Nephron (organoid): ENCODE data around the gene GSTA4.
"Not testable (repeated sequence)": the region's sequence is repeated elsewhere in the genome, so short reads cannot be mapped to it uniquely, and the experiment has no call there.

Experiments
- H3K27ac Mint-ChIP-seq, 3 experiments: 2 replicates each; pipeline ENCODE4 v1.8.0; 2020; ENCODE audit warnings: mixed read lengths in 3 of 3, mild to moderate bottlenecking in 2 of 3, moderate library complexity in 1 of 3
- H3K27me3 Mint-ChIP-seq: 2 replicates; pipeline ENCODE4 v1.8.0; 2021; ENCODE audit warnings: low read depth, mild to moderate bottlenecking, moderate library complexity, mixed read lengths
- H3K36me3 Mint-ChIP-seq: 2 replicates; pipeline ENCODE4 v1.8.0; 2020; ENCODE audit warnings: low read depth, mixed read lengths
- H3K4me1 Mint-ChIP-seq: 2 replicates; pipeline ENCODE4 v1.8.0; 2020; ENCODE audit warnings: mixed read lengths
- H3K4me3 Mint-ChIP-seq, 3 experiments: 2 replicates each; pipeline ENCODE4 v1.8.0; 2020; ENCODE audit warnings: mild to moderate bottlenecking in 3 of 3, mixed read lengths in 3 of 3, moderate library complexity in 2 of 3
- H3K9me3 Mint-ChIP-seq: 2 replicates; pipeline ENCODE4 v1.8.0; 2020; ENCODE audit warnings: mixed read lengths
- CTCF ChIP-seq, 3 experiments: fragments of 200-600 bp; sonication (generic); IDR thresholded peaks; one replicate each; pipeline ENCODE4 v1.5.0; 2021; ENCODE audit warnings: antibody characterized with exemption in 3 of 3; ENCODE audit not compliant: unreplicated experiment in 3 of 3

Gene GSTA4

GRCh38 chr6:52969359-52969758 is 25.7 kb downstream of the GSTA4 start:
- TF ChIP-seq CTCF (IDR thresholded peaks at IDR 0.05; ENCODE audit: unreplicated experiment in 3 of 3) = no peak
- Mint-ChIP-seq H3K4me1 (no peaks in the 10 kb centered on the region), H3K36me3 (no peaks in the 10 kb centered on the region)

GRCh38 chr6:52966101-52966500 is 29.0 kb downstream of the GSTA4 start:
- Mint-ChIP-seq H3K27ac (no peak overlapping the region), H3K4me1 (no peaks in the 10 kb centered on the region), H3K27me3 (peaks cover 4% of the 10 kb centered on the region), H3K4me3 (no peak overlapping the region), H3K9me3 (no peaks in the 10 kb centered on the region), H3K36me3 (no peaks in the 10 kb centered on the region)
- TF ChIP-seq CTCF (IDR thresholded peaks at IDR 0.05; ENCODE audit: unreplicated experiment in 3 of 3) = no peak

More at GRCh38 chr6:52969359-52969758, 25.7 kb downstream of the GSTA4 start:
- H3K27ac Mint-ChIP-seq = no peak overlapping the region
- no peaks in the 10 kb centered on the region for H3K27me3 Mint-ChIP-seq
- no peaks in the 10 kb centered on the region for H3K9me3 Mint-ChIP-seq
- H3K4me3 Mint-ChIP-seq = no peak overlapping the region

GRCh38 chr6:52965380-52965779 is 29.7 kb downstream of the GSTA4 start:
- H3K4me1 Mint-ChIP-seq = no peaks in the 10 kb centered on the region
- no peak overlapping the region for H3K27ac Mint-ChIP-seq
- TF ChIP-seq CTCF (IDR thresholded peaks at IDR 0.05; ENCODE audit: unreplicated experiment in 3 of 3) = no peak
- no peaks in the 10 kb centered on the region for H3K36me3 Mint-ChIP-seq
- no peaks in the 10 kb centered on the region for H3K9me3 Mint-ChIP-seq
- no peak overlapping the region for H3K4me3 Mint-ChIP-seq
- peaks cover 7% of the 10 kb centered on the region for H3K27me3 Mint-ChIP-seq

- Mint-ChIP-seq H3K36me3 (no peaks in the 10 kb centered on the region), H3K4me1 (no peaks in the 10 kb centered on the region), H3K4me3 (no peak overlapping the region), H3K27ac (no peak overlapping the region), H3K27me3 (peaks cover 7% of the 10 kb centered on the region), H3K9me3 (no peaks in the 10 kb centered on the region)
- TF ChIP-seq CTCF (IDR thresholded peaks at IDR 0.05; ENCODE audit: unreplicated experiment in 3 of 3) = no peak
Measured at GRCh38 chr6:52964318-52964717, 30.8 kb downstream of the GSTA4 start.

- Mint-ChIP-seq H3K4me1 (no peaks in the 10 kb centered on the region), H3K27ac (no peak overlapping the region), H3K4me3 (no peak overlapping the region), H3K9me3 (no peaks in the 10 kb centered on the region), H3K27me3 (peaks cover 7% of the 10 kb centered on the region), H3K36me3 (no peaks in the 10 kb centered on the region)
- TF ChIP-seq CTCF (IDR thresholded peaks at IDR 0.05; ENCODE audit: unreplicated experiment in 3 of 3) = no peak
Measured at GRCh38 chr6:52962701-52963100, 32.4 kb downstream of the GSTA4 start.

GRCh38 chr6:52961022-52961421 is 34.1 kb downstream of the GSTA4 start:
- not testable (repeated sequence) for H3K4me1 Mint-ChIP-seq, H3K36me3 Mint-ChIP-seq, H3K9me3 Mint-ChIP-seq, H3K27ac Mint-ChIP-seq
- Mint-ChIP-seq H3K4me3 (peak overlapping the region; percentile 29 to 60 (median 42)), H3K27me3 (peaks cover 11% of the 10 kb centered on the region)

- not testable (repeated sequence) for H3K9me3 Mint-ChIP-seq, H3K36me3 Mint-ChIP-seq, H3K4me3 Mint-ChIP-seq, H3K27ac Mint-ChIP-seq, H3K4me1 Mint-ChIP-seq
- H3K27me3 Mint-ChIP-seq = peaks cover 11% of the 10 kb centered on the region
Measured at GRCh38 chr6:52960211-52960610, 34.9 kb downstream of the GSTA4 start.
